HG03520 (cell line): ENCODE results near the gene POLDIP3.
"Not testable (repeated sequence)": the region's sequence is repeated elsewhere in the genome, so short reads cannot be mapped to it uniquely, and the experiment has no call there.

Experiments
- ATAC-seq: cut with Tn5 transposase; IDR thresholded peaks from one replicate; pipeline ENCODE4 v1.9.1; 2021; ENCODE audit warnings: mild to moderate bottlenecking, moderate library complexity; ENCODE audit not compliant: unreplicated experiment

The POLDIP3 gene

DNA sequence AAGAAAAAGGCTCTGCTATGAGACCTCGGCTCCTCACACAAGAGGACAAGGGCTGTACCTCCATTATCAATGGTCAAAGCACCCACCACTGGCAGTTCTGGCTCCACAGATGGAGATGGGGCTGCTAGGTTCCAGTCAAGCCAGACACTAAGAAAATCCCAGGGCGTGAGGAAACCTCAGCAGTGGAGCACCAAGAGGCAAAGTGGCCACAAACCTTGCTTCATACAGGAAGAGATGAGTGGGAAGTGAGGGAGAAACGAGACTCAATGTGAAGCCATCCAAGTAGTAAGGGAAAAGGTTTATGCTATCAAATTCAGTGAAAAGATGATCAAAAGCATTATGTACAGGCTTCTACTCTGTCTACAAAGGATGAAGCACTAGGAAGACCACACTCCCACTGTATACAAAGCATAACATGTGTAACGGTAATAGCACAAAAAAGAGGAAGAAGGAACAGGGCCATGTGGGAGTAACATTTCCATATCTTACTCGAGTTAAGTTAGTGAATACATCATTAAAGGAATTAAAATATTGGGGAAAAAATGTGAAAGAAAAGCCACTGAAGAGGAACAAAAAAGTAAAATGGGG is 27.0 kb downstream of the POLDIP3 start:
- no peak for ATAC-seq

DNA sequence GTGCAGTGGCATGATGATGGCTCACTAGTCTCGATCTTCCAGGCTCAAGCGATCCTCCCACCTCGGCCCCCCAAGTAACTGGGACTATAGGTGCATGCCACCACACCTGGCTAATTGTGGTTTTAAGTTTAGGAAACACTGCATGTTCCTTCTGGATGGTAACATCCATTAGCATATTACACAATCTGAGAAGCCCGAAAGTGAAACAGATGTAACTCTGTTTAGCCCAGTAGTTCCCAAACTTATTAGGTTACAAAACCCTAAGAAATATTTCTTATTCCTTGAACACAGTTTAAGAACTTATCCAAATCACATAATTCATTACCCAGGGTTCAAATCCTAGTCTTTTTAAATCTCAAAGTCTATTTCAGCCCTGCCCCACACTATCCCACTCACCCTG is 28.3 kb downstream of the POLDIP3 start:
- ATAC-seq, result no peak

DNA sequence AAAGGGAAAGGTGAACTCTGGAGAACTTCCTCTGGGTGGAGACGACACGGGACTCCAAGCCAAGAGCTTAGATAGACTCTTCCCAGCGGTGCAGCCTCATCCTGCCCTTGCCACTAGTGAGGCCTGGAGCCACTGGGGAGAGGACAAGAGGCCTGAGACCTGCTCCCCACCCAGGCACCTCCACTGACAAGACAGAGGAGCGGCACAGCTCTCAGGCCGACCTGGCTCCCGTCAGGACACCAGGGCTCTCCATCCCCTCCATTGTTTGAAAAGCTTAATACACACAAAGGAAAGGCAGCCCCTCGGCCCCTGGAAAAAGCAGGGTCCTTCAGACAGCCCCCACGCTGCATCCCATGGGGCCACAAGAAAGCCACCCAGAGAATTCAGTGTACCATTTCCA is 29.6 kb downstream of the POLDIP3 start:
- no peak for ATAC-seq

DNA sequence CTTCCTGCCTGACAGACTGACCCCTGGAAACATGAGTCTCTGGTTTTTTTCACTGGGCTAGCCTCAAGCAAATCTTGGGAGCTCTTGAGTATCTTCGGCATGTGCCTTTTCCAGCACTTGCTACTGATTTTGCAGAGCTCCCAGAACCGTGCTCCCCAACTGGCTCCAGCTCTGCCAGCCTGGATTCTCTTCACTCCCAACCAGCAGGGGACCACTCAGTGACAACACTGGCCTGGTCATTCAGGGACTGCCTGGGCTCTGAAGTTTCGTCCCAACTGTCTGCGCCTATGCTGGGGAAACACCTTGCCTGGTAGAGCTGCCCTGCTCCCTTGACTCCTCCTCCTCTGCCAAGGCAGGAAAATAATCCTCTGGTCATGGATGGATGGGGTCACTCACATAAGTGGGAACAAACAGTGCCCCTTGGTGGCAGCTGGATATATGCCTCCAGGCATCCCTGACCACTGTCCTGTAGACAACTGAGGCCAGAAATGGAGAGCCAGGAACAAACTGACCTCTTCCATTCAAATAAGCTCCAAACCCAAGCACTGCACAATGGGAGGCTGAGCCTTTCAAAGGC is 30.2 kb downstream of the POLDIP3 start:
- ATAC-seq, result no peak

DNA sequence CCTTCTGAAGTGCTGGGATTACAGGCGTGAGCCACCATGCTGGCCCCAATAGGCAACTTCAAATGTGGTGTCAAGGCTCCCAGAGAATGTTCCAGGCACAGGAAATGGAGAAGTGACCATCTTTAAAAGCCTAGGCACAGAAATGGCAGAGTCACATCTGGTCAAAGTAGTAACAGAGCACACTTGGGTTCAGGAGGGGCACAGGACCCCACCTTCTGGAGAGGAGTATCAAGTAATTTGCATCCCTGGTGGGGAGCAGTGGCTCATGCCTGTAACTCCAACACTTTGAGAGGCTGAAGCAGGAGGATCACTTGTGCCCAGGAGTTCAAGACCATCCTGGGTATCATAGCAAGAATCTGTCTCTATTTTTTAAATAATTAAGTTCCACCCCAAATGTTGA is 31.7 kb downstream of the POLDIP3 start:
- ATAC-seq, result no peak

DNA sequence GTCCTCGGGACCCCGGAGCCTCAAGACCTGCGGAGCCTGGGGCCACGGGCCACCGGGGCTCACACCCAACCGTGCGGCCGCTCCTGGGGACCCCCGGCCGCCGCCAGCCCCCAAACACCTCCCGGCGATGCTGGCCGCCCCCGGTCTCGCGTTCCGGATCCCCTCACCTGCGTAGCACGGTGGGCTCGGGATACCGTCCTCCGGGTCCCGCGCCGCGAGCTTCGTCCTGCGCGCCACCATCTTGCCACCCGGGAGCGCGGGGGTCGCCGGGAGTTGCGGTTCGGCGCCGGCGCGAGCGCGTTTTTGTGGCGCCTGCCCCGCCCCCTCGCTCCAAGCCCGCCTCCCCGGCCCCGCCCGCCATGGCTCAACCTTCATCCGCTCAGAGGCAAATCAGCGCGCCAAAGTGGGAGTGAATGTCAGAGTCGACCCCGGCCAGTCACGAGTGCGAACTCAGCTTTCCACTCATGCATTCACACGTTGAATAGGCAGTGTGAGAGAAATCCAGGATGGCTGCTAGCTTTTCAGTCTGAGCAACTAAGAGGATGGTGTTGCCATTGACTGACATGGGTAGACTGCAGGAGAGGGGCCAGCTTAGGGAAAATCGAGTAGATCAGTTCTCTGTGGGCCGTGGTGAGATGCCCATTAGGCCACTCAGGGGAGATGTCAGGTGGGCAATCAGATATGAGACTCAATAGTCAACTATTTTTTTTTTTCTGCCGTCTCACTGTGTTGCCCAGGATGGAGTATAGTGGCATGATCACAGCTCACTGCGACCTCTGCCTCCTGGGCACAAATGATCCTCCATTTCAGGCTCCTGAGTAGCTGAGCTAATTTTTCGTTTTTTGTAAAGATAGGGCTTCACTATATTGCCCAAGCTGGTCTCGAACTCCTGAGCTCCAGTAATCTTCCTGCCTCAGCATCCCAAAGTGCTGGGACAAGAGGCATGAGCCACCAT is 32.6 kb downstream of the POLDIP3 start:
- no peak for ATAC-seq

DNA sequence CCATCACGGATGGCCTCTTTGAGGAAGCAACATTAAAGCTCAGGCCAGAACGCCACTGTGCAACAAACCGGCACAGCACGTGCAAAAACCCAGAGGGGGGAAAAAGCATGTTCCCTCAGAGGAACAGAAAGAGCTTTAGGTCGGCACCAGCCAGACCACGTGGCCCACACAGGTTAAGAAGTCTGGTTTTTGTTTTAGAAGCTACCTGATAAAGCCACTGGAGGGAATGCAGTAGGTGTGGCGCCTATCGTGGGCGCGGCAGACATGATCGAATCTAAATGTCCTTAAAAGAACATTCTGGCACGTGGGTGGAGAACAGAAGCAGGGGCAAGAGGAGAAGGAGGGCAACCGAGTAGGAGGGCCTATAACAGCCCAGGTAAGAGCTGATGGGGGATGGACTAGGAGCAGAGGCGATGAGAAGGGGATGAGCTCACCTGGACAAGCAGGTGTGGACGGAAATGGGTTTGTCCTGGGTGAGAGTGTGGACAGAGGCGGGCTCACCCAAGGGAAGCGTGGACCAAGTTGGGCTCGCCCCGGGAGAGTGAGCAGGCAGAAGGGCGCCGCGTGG is 33.4 kb downstream of the POLDIP3 start:
- not testable (repeated sequence) for ATAC-seq

DNA sequence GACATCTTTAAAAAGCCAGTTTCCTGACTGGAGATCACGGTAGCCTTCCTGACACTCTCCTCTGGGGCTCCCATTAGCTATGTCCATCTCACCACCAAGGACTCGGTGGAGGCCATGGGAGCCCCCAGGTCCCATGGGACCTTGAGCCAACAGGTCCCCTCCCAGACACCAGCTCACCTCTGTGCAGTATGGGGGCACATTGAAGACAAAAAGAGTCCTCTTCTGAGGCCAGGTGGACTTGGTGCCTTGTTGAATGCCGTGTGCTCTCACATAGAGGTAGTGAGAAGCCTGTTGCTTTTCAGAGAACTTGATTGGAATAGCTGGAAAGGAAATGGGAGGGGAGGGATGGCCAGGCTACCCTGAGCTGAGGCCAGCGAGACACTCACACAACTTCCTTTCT is 34.6 kb downstream of the POLDIP3 start:
- not testable (repeated sequence) for ATAC-seq

DNA sequence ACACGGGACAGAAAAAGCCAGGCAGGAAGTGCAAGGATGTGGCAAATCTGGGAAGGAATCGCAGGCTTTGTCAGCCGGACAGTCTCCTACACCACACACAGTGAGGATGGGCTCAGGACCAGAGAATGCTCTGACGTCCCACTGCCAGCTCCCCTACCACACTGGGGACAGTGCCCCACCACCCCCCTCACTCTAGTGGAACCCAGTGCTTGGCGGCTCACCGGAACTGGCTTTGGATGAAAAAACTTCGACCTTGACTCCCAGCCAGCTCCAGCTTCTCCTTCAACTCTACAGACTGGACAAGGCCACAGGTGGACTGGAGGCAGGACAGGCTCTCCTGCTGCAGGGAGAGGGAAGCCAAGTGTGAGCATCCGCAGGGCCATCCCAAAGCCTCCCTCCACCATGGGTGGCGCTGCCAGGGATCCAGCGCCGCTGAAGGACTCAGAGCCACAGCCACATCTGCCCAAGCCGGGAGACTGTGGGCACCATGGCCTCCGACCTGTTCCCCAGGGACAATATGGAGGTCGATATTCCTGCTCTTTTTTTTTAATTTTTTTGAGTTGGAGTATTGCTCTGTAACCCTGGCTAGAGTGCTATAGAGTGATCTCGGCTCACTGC is 37.0 kb downstream of the POLDIP3 start:
- ATAC-seq, result no peak

DNA sequence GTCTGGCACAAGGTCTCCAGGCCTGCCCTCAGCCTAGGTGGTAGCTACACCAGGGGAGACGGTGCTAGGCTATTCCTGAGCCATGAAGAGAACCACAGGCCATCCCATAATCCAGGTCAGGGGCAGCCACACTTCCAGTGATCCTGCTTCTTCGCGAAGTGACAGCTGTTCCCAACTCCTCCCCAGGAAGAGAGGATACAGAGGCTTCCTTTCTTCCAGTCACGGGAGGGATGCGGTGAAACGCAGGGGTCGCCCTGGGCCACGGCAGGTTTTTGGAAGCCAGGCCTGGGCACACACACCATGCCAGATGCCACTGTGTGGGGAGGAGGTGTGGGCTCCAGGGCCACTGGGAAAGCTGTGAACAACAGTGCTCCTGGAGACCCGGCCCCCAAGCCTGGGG is 37.5 kb downstream of the POLDIP3 start:
- ATAC-seq, result not testable (repeated sequence)

DNA sequence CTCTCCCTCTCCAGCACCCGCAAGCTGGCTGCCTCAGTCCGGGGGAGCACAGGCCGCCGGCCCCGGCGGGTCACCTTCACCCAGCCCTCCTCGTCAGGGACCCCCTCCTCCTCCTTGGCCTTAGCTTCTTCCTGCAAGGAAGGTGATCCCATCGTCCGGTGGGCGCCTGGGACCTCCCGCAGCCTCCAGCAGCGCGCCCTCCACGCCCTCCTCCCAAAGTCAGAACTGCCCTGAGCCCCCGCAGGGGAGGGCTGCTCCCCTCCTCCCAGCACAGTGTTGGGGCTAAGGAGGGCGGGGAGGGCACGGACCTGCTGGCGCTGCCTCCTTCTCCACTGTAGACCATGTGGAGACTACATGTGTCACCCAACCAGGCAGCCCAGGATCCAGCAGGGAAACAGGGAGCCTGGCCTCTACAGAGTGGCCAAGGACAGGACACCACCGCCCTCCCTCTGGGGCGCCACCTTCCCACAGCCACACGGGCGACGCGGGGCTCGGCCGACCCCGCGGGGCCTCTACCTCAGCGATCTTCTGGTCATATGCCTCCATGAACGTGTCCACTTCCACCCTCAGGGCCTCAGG is 38.6 kb downstream of the POLDIP3 start:
- not testable (repeated sequence) for ATAC-seq

DNA sequence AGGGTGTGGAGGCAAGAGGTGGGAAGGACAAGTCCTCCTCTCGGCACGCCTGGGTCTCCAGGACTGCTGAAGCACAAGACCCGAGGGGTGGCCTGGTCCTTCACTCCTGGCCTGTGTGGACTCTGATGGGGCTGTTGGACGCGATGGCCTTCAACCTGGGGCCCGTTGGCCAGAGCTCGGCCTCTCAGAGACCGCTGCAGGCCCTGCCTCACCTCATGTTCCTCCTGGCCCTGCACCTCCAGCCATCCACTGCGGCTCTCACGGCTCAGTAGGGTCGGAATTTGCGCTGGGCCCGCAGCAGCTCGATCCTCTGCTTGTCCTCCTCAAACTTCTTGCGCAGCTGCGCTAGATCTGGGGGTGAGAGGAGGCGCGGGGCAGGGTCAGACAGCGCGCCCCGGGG is 40.2 kb downstream of the POLDIP3 start:
- ATAC-seq, result not testable (repeated sequence)

DNA sequence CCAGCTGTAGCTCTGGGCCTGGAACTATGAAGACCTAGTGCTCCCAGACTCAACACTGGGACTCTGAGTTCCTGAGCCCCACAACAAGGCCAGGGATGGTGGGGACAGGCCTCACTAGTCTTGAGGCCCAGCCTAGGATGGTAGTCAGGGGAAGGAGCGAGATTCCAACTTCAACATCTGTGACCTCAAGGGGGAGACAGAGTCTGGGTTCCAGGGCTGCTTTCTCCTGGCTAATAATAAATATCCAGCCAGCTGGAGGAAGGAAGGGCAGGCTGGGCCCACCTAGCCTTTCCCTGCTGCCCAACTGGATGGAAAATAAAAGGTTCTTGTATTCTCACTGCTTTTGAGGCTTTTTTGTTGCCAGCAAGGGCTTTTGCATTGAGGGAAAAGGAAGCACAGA is 40.6 kb downstream of the POLDIP3 start:
- not testable (repeated sequence) for ATAC-seq

DNA sequence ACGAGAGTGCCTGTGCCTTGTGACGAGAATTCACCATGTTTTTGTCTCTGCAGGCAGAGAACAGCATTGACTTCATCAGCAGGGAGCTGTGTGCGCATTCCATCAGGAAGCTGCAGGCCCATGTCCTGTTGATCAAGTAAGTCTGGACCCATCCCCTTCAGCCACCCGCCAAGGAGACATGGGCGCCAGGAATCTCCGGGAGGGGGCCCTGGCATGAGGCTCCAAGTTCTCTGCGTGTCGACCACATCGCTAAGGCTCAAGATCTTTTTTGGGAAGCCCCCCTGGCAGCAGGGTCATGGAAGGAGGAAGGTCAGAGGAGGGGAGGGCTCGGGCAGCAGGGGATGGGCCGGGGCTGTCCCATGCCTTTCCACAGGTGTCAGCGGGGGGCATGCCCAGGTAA is 43.6 kb downstream of the POLDIP3 start:
- not testable (repeated sequence) for ATAC-seq

DNA sequence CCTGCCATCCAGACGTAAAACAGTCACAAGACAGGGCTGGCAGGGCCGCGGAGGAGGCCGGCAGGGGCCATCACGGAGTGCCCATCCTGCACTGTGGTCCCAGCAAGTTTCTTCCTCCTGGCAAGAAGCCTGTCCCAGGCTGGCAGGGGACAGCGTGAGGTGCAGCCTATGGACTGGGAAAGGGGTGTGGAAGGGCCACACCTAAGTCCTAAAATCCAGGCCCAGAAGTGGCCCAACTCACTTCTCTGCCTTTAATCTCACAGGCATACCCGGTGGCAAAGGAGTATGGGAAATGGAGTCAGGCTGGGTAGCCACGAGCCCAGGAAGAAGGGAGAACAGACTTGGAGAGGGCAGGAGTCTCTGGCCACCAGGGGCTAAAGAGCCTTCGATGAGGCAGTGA is 44.1 kb downstream of the POLDIP3 start:
- not testable (repeated sequence) for ATAC-seq

DNA sequence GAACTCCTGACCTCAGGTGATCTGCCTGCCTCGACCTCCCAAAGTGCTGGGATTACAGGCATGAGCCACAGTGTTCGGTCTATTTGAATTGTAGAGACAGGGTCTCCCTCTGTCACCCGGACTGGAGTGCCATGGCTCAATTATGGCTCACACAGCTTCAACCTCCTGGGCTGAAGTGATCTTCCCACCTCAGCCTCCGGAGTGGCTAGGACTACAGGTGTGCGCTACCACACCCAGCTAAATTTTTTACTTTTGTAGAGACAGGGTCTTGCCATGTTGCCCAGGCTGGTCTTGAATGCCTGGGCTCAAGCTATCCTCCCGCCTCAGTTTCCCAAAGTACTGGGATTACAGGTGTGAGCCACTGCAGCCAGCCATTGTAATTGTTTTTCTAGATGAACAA is 46.7 kb downstream of the POLDIP3 start:
- ATAC-seq, result not testable (repeated sequence)

DNA sequence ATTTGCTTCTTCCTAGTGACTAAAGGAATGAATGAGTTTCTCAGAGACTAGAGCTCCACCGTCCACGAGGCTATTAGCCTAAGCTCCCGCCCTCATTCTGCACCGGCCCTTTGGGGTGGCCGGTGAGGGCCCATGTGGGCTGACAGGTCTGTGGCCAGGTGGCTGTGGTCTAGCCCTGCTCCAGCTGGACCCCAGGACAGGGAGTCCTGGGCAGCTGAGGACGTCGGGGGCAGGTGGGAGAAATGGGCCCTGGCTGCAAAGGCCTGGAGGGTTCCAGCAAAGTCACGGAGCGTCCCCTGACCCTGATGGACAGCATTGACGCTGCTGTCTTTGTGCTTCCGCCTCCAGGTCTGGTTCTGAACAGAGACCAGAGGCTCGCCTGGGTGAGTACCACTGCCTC is 48.7 kb downstream of the POLDIP3 start:
- ATAC-seq, result no peak

DNA sequence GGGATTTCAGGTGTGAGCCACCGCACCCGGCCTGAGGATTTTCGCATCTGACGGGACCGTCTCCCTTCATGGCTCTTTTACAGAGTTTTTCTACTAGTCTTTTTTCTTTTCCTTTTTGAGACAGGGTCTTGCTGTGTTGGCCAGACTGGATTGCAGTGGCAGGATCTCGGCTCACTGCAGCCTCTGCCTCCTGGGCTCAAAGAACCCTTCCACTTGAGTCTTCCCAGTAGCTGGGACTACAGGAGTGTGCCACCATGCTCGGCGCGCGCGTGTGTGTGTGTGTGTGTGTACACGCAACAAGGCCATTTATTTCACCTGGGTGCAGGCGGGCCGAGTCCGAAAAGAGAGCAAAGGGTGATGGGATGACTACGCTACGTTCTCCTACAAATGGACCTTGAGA is 50.0 kb downstream of the POLDIP3 start:
- ATAC-seq, result no peak

DNA sequence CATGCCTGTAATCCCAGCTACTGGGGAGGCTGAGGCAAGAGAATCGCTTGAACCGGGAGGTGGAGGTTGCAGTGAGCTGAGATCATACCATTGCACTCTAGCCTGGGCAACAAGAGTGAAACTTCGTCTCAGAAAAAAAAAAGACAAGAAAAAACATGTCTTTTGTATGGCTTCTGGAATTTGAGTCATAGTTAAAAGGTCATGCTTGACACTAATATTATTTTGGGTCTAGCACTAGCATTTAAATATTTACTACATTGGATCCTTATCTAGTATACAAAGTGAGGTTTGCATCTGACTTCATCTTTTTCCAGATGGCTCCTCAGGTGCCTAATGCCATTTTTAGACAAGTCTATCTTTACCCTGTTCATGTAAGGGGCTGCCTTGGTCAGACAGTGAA is 50.7 kb downstream of the POLDIP3 start:
- not testable (repeated sequence) for ATAC-seq

DNA sequence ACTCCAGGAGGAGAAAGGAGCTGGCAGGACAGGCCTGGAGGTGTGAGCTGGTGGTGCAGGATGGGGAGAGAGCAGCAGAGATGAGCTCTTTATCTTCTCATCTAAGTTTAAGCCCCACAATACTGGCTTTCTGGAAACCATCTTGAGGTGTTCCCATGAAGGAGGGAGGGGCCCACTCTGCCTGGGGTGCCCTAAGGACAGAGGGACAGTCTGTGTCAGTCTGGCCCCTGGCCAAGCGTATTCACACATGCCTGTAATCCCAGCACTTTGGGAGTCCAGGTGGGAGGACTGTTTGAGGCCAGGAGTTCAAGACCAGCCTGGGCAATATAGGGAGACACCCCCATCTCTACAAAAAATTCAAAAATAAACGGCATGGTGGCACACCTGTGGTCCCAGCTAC is 52.0 kb downstream of the POLDIP3 start:
- ATAC-seq, result no peak

DNA sequence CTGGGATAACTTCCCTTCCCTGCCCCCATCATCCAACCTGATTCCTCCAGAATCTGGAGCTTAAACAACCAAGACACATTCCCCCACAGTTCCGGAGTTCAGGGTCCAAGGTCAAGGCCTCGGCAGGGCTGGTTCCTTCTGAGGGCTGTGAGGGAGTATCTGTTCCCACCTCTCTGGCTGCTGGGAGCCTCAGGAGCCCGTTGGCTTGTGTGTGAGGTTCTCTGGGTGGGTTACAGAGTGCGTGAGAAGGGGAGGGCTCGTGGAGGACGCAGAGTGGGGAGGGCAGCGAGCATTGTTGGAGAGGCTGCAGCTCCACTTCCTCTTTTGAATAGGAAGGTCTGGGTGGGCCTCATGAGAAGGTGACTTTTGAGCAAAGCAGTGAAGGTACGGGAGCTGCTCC is 52.4 kb downstream of the POLDIP3 start:
- ATAC-seq, result no peak
